Measurements from ENCODE around the gene PSMB5. TPM values are rescaled to one million over a fixed set of nuclear protein-coding genes. Genes with fewer than 3 reads are reported as not detected.

PSMB5 gene
- total and polyA plus RNA-seq, 2 donors: 71.0 to 93.4 TPM

DNA sequence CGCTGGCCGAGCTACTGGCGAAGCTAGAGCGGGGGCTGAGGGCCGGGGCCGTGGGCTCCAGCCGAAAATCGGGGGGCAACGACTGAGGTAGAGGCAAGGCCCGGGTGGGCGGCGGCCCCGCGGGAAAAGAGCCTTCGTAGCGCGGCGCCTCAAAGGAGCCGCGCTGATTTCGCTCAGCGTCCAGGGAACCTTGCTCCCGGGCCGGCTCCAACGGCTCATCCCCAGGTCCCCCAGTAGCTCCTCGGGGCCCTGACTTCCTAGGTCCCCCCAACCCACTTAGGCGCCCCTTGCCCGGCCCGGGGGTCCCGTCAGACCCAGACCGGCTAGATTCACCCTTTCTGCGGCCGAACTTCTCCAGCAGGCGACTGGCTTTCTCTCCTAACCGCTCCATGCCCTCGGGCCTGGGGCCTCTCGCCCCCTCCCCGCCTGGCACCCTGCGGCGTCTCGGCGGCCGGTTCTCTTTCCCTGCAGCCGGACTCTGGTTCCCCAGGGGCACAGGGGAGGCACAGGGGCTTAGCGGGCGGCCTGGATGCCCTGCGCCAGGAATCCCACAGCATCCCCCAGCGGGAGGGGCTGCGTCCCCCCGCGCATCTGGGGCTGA is 52.7 kb downstream of the PSMB5 start:
- peaks cover 11 to 40% of the 10 kb centered on the region in 2 donors for H3K4me1 ChIP-seq (ENCODE audit: control insufficient read depth in 2 of 2, insufficient read depth in 2 of 2, low read length in 2 of 2)
- 3% methylated on average over 51 of the region's 51 CpGs for WGBS
- H3K27me3 ChIP-seq (ENCODE audit: control insufficient read depth in 2 of 2, insufficient read depth in 1 of 2, low read length in 1 of 2): peaks cover 18 to 41% of the 10 kb centered on the region in 2 donors
- peaks cover 4 to 5% of the 10 kb centered on the region in 2 donors for H3K36me3 ChIP-seq (ENCODE audit: control insufficient read depth in 2 of 2, insufficient read depth in 2 of 2, low read length in 1 of 2)
- peak overlapping the region; percentile 80 to 87 for H3K4me3 ChIP-seq (ENCODE audit: low read length in 2 of 2)
- peak in 1 of 9 donors; percentile 37 for DNase-seq (ENCODE audit: low read depth in 6 of 9, low spot score in 9 of 9)
- peak overlapping the region in 1 of 2 donors; percentile 64 for H3K27ac ChIP-seq (ENCODE audit: low read depth in 1 of 2, low read length in 1 of 2)
- H3K9me3 ChIP-seq (ENCODE audit: control insufficient read depth in 2 of 2, insufficient read depth in 1 of 2, low read length in 1 of 2): no peaks in the 10 kb centered on the region

- peaks cover 11 to 41% of the 10 kb centered on the region in 2 donors for H3K4me1 ChIP-seq (ENCODE audit: control insufficient read depth in 2 of 2, insufficient read depth in 2 of 2, low read length in 2 of 2)
- peaks cover 0 to 5% of the 10 kb centered on the region in 2 donors for H3K36me3 ChIP-seq (ENCODE audit: control insufficient read depth in 2 of 2, insufficient read depth in 2 of 2, low read length in 1 of 2)
- peak in 1 of 9 donors; percentile 32 for DNase-seq (ENCODE audit: low read depth in 6 of 9, low spot score in 9 of 9)
- no peaks in the 10 kb centered on the region for H3K9me3 ChIP-seq (ENCODE audit: control insufficient read depth in 2 of 2, insufficient read depth in 1 of 2, low read length in 1 of 2)
- peak overlapping the region in 1 of 2 donors; percentile 77 for H3K27ac ChIP-seq (ENCODE audit: low read depth in 1 of 2, low read length in 1 of 2)
- 9% methylated on average over 76 of the region's 76 CpGs for WGBS
- H3K27me3 ChIP-seq (ENCODE audit: control insufficient read depth in 2 of 2, insufficient read depth in 1 of 2, low read length in 1 of 2): peaks cover 18 to 41% of the 10 kb centered on the region in 2 donors
- peak overlapping the region; percentile 80 to 87 for H3K4me3 ChIP-seq (ENCODE audit: low read length in 2 of 2)
Observed at GRCh38 chr14:22981090-22981875, 53.4 kb downstream of the PSMB5 start.

- Histone ChIP-seq H3K4me1 (ENCODE audit: control insufficient read depth in 2 of 2, insufficient read depth in 2 of 2, low read length in 2 of 2) (peaks cover 11 to 41% of the 10 kb centered on the region in 2 donors), H3K9me3 (ENCODE audit: control insufficient read depth in 2 of 2, insufficient read depth in 1 of 2, low read length in 1 of 2) (no peaks in the 10 kb centered on the region), H3K4me3 (ENCODE audit: low read length in 2 of 2) (peak overlapping the region; percentile 80 to 87), H3K27me3 (ENCODE audit: control insufficient read depth in 2 of 2, insufficient read depth in 1 of 2, low read length in 1 of 2) (peaks cover 18 to 41% of the 10 kb centered on the region in 2 donors), H3K36me3 (ENCODE audit: control insufficient read depth in 2 of 2, insufficient read depth in 2 of 2, low read length in 1 of 2) (peaks cover 0 to 5% of the 10 kb centered on the region in 2 donors), H3K27ac (ENCODE audit: low read depth in 1 of 2, low read length in 1 of 2) (peak overlapping the region in 1 of 2 donors; percentile 84)
- 1% methylated on average over 41 of the region's 41 CpGs for WGBS
- DNase-seq (ENCODE audit: low read depth in 6 of 9, low spot score in 9 of 9): peak in 1 of 9 donors; percentile 42
Observed at GRCh38 chr14:22980672-22981089, 54.0 kb downstream of the PSMB5 start.

- no peak for DNase-seq (ENCODE audit: low read depth in 6 of 9, low spot score in 9 of 9)
- Histone ChIP-seq H3K27me3 (ENCODE audit: control insufficient read depth in 2 of 2, insufficient read depth in 1 of 2, low read length in 1 of 2) (peaks cover 18 to 41% of the 10 kb centered on the region in 2 donors), H3K4me1 (ENCODE audit: control insufficient read depth in 2 of 2, insufficient read depth in 2 of 2, low read length in 2 of 2) (peaks cover 11 to 41% of the 10 kb centered on the region in 2 donors), H3K27ac (ENCODE audit: low read depth in 1 of 2, low read length in 1 of 2) (peak overlapping the region; percentile 28 to 84), H3K36me3 (ENCODE audit: control insufficient read depth in 2 of 2, insufficient read depth in 2 of 2, low read length in 1 of 2) (peaks cover 2 to 5% of the 10 kb centered on the region in 2 donors), H3K9me3 (ENCODE audit: control insufficient read depth in 2 of 2, insufficient read depth in 1 of 2, low read length in 1 of 2) (no peaks in the 10 kb centered on the region), H3K4me3 (ENCODE audit: low read length in 2 of 2) (peak overlapping the region; percentile 25 to 80)
- WGBS: 76% methylated on average over 8 of the region's 8 CpGs
Observed at GRCh38 chr14:22979748-22980392, 54.8 kb downstream of the PSMB5 start.

DNA sequence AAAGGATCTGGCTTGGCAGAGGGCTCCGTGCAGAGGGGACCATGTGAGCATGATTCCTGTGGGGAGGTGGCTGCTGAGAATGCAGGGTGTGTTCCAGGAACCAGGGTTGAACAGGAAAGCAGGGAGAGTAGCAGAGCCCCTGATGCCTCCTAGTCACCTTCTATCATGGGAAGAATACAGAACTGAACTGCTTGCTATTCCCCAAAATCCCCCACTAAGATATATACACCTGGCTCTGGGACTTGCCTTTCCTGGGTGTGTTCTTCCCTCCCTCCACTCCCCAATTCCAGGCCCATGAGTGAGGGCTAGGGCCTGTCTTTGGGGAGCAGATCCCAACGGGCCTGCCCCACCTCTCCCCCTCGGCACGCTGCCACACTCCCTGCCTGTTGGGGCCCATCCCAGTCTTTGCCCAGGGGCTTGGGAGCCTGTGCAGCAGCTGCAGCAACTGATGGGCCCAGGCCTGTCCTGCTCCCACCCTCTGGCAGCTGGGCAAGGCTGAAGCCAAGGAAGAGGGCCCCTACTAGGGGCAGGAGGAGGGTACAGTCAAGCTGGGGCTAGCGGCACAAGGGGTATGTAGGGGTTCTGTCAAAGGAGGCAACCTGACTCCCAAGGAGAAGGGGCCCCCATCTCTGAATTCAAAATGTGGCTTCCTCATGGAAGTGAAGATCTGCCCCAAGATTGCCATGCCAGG is 55.6 kb downstream of the PSMB5 start:
- peaks cover 18 to 41% of the 10 kb centered on the region in 2 donors for H3K27me3 ChIP-seq (ENCODE audit: control insufficient read depth in 2 of 2, insufficient read depth in 1 of 2, low read length in 1 of 2)
- 97% methylated on average over 5 of the region's 5 CpGs for WGBS
- H3K9me3 ChIP-seq (ENCODE audit: control insufficient read depth in 2 of 2, insufficient read depth in 1 of 2, low read length in 1 of 2): no peaks in the 10 kb centered on the region
- DNase-seq (ENCODE audit: low read depth in 6 of 9, low spot score in 9 of 9): no peak
- H3K4me3 ChIP-seq (ENCODE audit: low read length in 2 of 2): peak overlapping the region in 1 of 2 donors; percentile 25
- H3K4me1 ChIP-seq (ENCODE audit: control insufficient read depth in 2 of 2, insufficient read depth in 2 of 2, low read length in 2 of 2): peaks cover 11 to 41% of the 10 kb centered on the region in 2 donors
- peaks cover 3 to 7% of the 10 kb centered on the region in 2 donors for H3K36me3 ChIP-seq (ENCODE audit: control insufficient read depth in 2 of 2, insufficient read depth in 2 of 2, low read length in 1 of 2)
- H3K27ac ChIP-seq (ENCODE audit: low read depth in 1 of 2, low read length in 1 of 2): peak overlapping the region; percentile 28 to 31

GRCh38 chr14:22978487-22978837 is 56.2 kb downstream of the PSMB5 start:
- Histone ChIP-seq H3K27me3 (ENCODE audit: control insufficient read depth in 2 of 2, insufficient read depth in 1 of 2, low read length in 1 of 2) (peaks cover 18 to 41% of the 10 kb centered on the region in 2 donors), H3K27ac (ENCODE audit: low read depth in 1 of 2, low read length in 1 of 2) (no peak overlapping the region), H3K9me3 (ENCODE audit: control insufficient read depth in 2 of 2, insufficient read depth in 1 of 2, low read length in 1 of 2) (no peaks in the 10 kb centered on the region), H3K4me1 (ENCODE audit: control insufficient read depth in 2 of 2, insufficient read depth in 2 of 2, low read length in 2 of 2) (peaks cover 11 to 41% of the 10 kb centered on the region in 2 donors), H3K4me3 (ENCODE audit: low read length in 2 of 2) (no peak overlapping the region), H3K36me3 (ENCODE audit: control insufficient read depth in 2 of 2, insufficient read depth in 2 of 2, low read length in 1 of 2) (peaks cover 6 to 7% of the 10 kb centered on the region in 2 donors)
- WGBS: 87% methylated on average over 3 of the region's 3 CpGs
- DNase-seq (ENCODE audit: low read depth in 6 of 9, low spot score in 9 of 9): no peak

DNA sequence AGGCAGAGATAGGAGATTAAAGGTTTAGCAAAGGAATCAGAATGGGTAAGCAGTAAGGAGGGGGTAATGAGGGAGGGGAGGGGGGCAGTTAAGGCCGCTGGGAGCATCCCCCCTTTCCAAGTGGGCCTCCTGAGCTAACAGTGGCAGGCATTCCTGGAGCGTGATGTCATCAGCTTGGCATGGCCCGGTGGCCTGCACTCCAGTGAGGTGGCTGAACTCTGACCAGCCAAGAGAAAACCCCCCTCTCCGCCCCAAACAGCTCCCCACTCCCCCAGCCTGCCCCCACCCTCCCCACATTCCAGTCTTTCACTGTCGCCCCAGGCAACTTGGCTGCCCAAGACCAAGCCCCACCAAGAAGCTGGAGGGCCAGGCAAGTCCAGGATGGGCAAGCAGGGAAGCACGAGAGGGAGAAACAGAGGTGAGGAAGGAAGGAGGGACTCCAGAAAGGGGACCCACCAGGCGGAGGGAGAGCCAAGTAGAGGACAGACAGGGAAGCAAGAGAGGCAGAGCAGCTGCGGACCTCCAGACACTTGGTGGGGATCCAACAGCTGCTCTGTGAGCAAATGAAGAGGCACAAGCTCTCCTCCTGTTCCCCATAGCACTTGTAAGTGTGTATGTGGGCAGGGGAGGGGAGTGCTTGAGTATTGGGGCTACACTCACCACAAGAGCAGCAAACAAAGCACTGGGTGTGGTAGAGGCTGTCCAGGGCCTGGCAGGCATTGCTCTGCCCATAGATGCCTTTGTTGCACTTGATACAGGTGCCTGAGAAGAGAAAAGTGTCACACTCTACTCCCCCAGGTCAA is 56.8 kb downstream of the PSMB5 start:
- Histone ChIP-seq H3K4me3 (ENCODE audit: low read length in 2 of 2) (no peak overlapping the region), H3K4me1 (ENCODE audit: control insufficient read depth in 2 of 2, insufficient read depth in 2 of 2, low read length in 2 of 2) (peaks cover 11 to 35% of the 10 kb centered on the region in 2 donors), H3K27me3 (ENCODE audit: control insufficient read depth in 2 of 2, insufficient read depth in 1 of 2, low read length in 1 of 2) (peaks cover 18 to 41% of the 10 kb centered on the region in 2 donors), H3K9me3 (ENCODE audit: control insufficient read depth in 2 of 2, insufficient read depth in 1 of 2, low read length in 1 of 2) (no peaks in the 10 kb centered on the region), H3K36me3 (ENCODE audit: control insufficient read depth in 2 of 2, insufficient read depth in 2 of 2, low read length in 1 of 2) (peaks cover 7 to 8% of the 10 kb centered on the region in 2 donors), H3K27ac (ENCODE audit: low read depth in 1 of 2, low read length in 1 of 2) (peak overlapping the region; percentile 18 to 33)
- 89% methylated on average over 8 of the region's 8 CpGs for WGBS
- no peak for DNase-seq (ENCODE audit: low read depth in 6 of 9, low spot score in 9 of 9)

DNA sequence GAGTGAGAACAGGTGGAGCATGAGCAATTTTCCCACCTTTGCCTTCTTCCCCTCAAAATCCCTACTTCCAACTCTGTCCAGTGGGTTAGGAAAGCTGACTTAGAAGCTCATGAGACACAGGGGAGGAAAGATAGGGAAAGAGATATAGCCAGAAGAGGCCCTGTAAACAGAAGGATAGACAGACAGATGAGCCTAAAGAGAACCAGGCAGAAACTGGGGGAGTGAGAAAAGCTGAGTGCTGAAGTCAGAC is 57.3 kb downstream of the PSMB5 start:
- Histone ChIP-seq H3K4me1 (ENCODE audit: control insufficient read depth in 2 of 2, insufficient read depth in 2 of 2, low read length in 2 of 2) (peaks cover 11 to 34% of the 10 kb centered on the region in 2 donors), H3K27me3 (ENCODE audit: control insufficient read depth in 2 of 2, insufficient read depth in 1 of 2, low read length in 1 of 2) (peaks cover 18 to 36% of the 10 kb centered on the region in 2 donors), H3K36me3 (ENCODE audit: control insufficient read depth in 2 of 2, insufficient read depth in 2 of 2, low read length in 1 of 2) (peaks cover 7 to 11% of the 10 kb centered on the region in 2 donors), H3K27ac (ENCODE audit: low read depth in 1 of 2, low read length in 1 of 2) (peak overlapping the region in 1 of 2 donors; percentile 33), H3K4me3 (ENCODE audit: low read length in 2 of 2) (no peak overlapping the region), H3K9me3 (ENCODE audit: control insufficient read depth in 2 of 2, insufficient read depth in 1 of 2, low read length in 1 of 2) (no peaks in the 10 kb centered on the region)
- no peak for DNase-seq (ENCODE audit: low read depth in 6 of 9, low spot score in 9 of 9)

Data from thymus (tissue), 11 donors.